ENCODE results near the gene CACNA1G.

CACNA1G gene

GRCh38 chr17:50549256-50549941, 11.1 kb upstream of the CACNA1G start:
- no peak for DNase-seq

GRCh38 chr17:50549969-50550368, 10.5 kb upstream of the CACNA1G start:
- DNase-seq = no peak

GRCh38 chr17:50550661-50551432, 9.7 kb upstream of the CACNA1G start:
- DNase-seq = peak; percentile 89

- DNase-seq = no peak
These were observed 9.1 kb upstream of the CACNA1G start for GRCh38 chr17:50551433-50551815.

- DNase-seq = no peak
These were observed 8.6 kb upstream of the CACNA1G start for GRCh38 chr17:50551884-50552283.

GRCh38 chr17:50554201-50554600, 6.3 kb upstream of the CACNA1G start:
- no peak for DNase-seq

GRCh38 chr17:50556803-50557202, 3.7 kb upstream of the CACNA1G start:
- no peak for DNase-seq

- no peak for DNase-seq
These were observed 2.9 kb upstream of the CACNA1G start for GRCh38 chr17:50557630-50558029.

- no peak for DNase-seq
These were observed 2.4 kb upstream of the CACNA1G start for GRCh38 chr17:50558091-50558490.

GRCh38 chr17:50558581-50558940, 2.0 kb upstream of the CACNA1G start:
- DNase-seq = no peak

GRCh38 chr17:50558941-50559614, 1.4 kb upstream of the CACNA1G start:
- DNase-seq = peak; percentile 68

- no peak for DNase-seq
These were observed 786 bp upstream of the CACNA1G start for GRCh38 chr17:50559674-50560184.

GRCh38 chr17:50560931-50561745, 623 bp downstream of the CACNA1G start:
- DNase-seq = no peak

- no peak for DNase-seq
These were observed 1.2 kb downstream of the CACNA1G start for GRCh38 chr17:50561746-50562141.

- no peak for DNase-seq
These were observed 2.0 kb downstream of the CACNA1G start for GRCh38 chr17:50562242-50563091.

- DNase-seq = no peak
These were observed 2.6 kb downstream of the CACNA1G start for GRCh38 chr17:50563092-50563511.

- peak; percentile 28 for DNase-seq
These were observed 4.4 kb downstream of the CACNA1G start for GRCh38 chr17:50564916-50565315.

- peak; percentile 81 for DNase-seq
These were observed 5.2 kb downstream of the CACNA1G start for GRCh38 chr17:50565402-50566350.

- DNase-seq = no peak
These were observed 6.4 kb downstream of the CACNA1G start for GRCh38 chr17:50566886-50567285.

GRCh38 chr17:50568659-50569058, 8.1 kb downstream of the CACNA1G start:
- no peak for DNase-seq

- peak; percentile 19 for DNase-seq
These were observed 9.1 kb downstream of the CACNA1G start for GRCh38 chr17:50569592-50569991.

Data from retina (tissue), 1 donor.